Astrocyte of the cerebellum (primary cell): Measurements from ENCODE around the gene CEMIP.

ENCODE experiments used
- DNase-seq: peaks from one replicate; pipeline ENCODE4 v3.0.0-alpha.2; 2011; ENCODE audit warnings: low read depth
- H3K4me3 ChIP-seq: 2 replicates; pipeline ENCODE4 v1.5.1; 2011; ENCODE audit warnings: mild to moderate bottlenecking, low read depth, low read length, moderate library complexity
- in situ Hi-C: cut with HindIII; loops from 2 replicates; pipeline ENCODE4 v1.10.0; 2017; ENCODE audit warnings: low sequenced_read_pairs
- TF ChIP-seq, protein P1 (sequence below): IDR thresholded peaks from 2 replicates; pipeline ENCODE4 v1.5.1; 2012; ENCODE audit warnings: low read length, low read depth, moderate library complexity, mild to moderate bottlenecking; ENCODE audit errors: missing control alignments

Gene CEMIP

DNA sequence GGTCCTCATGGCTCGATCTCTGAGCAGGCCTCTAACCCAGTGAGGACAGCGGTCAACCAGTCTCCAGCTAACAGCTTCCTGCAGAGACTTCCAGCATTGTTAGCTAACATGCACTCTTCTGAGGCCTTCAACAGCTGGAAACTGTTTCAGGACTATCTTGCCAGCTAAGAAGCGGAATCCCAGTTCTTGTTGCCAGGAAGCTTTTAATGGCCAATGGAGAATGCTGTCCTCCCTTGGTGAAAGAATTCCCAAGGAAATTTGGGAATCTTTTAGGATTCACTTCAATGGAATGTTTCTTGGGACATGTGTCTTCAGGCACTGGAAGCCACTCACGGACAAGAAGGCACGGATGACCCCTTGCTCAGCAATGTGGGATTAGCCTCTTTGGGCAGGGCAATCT lies 91.7 kb downstream of the CEMIP start:
- no peak for DNase-seq
- TF ChIP-seq, protein P1, sequence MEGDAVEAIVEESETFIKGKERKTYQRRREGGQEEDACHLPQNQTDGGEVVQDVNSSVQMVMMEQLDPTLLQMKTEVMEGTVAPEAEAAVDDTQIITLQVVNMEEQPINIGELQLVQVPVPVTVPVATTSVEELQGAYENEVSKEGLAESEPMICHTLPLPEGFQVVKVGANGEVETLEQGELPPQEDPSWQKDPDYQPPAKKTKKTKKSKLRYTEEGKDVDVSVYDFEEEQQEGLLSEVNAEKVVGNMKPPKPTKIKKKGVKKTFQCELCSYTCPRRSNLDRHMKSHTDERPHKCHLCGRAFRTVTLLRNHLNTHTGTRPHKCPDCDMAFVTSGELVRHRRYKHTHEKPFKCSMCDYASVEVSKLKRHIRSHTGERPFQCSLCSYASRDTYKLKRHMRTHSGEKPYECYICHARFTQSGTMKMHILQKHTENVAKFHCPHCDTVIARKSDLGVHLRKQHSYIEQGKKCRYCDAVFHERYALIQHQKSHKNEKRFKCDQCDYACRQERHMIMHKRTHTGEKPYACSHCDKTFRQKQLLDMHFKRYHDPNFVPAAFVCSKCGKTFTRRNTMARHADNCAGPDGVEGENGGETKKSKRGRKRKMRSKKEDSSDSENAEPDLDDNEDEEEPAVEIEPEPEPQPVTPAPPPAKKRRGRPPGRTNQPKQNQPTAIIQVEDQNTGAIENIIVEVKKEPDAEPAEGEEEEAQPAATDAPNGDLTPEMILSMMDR, result no peak
- in situ Hi-C loops, result no loop called here

DNA sequence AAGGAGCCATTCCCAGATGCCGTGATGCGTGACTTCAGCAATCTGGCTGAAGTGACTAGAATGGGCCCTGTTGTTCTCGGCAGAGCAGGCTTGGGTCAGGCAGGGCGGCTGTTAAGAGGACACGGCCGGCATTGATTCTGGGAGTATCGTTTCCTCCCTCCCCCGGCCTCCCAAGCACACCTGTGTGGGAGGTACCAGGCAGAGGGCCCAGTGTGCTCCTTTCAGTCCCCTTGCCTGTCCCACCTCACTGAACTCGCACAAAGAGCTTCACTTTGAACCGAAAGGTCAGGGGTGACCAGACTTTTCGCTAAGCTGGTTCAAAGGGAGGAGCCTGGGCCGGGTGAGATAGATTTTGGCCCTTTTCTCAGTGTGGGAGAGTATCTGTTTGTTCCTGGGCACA lies 92.7 kb downstream of the CEMIP start:
- TF ChIP-seq, protein P1, result no peak
- no peak overlapping the region for H3K4me3 ChIP-seq
- in situ Hi-C loops, result no loop called here
- DNase-seq, result no peak

More for the DNA sequence above, 91.7 kb downstream of the CEMIP start:
- H3K4me3 ChIP-seq, result no peak overlapping the region

DNA sequence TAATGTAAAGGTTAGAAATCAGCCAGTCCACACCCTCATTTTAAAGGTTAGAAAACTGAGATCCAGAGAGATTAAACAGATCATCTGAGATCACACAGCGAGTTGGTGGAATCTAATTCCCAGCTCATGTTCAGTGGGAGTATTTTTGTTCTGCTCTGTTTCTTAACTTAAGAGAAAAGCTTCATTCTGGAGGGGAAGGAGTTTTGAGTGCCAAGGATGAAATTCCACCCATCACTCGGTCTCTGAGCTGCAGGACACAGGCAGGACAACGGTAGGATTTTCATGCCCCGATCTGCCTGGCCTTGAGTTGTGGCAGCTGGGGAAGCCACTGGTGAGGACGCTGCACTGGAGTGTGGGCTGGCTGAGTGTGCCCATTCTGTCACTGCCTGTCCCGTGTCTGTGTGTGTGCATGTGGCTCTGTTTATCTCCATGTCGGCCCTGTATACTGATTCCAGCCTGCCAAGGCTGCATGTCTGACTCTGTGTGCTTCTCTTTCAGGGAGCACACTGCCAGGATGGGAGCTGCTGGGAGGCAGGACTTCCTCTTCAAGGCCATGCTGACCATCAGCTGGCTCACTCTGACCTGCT lies 94.3 kb downstream of the CEMIP start:
- DNase-seq, result no peak
- TF ChIP-seq, protein P1, result no peak
- in situ Hi-C loops, result no loop called here
- H3K4me3 ChIP-seq, result no peak overlapping the region

DNA sequence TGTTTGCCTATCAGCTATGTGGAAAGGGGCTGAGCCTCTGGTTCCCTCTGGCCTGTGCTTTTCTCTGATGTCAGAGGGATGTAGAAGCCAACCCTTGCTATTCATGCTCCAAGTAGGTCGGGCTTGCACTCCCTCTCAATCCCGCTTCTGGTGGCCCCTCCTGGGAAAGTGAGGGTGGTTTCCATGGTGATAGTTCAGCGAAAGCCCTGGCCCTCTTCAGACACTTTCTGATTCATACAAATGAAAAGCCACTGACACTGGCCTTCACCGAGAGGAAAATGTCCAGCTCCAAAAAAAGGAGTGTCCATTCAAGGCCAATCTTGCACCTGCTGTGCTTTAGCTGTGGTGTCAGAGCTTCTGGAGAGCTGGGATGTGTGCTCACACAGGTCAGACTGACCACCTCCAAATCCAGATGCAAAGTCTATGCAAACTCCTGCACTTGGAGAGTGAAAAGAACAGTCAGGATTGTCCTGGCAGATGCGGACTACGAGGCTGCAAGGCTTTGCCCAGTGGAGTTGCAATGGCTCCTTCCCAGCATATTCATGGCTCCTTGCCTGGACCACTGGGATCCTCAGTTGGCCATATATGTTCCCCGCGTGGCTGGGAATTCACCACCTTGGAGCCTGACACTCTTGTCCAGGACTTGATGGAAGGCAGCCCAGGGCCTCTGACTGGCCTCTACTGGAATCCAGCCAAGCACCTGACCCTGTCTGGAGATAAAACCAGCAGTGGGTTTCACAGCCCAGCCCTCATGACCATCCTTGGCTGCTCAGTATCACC lies 96.6 kb downstream of the CEMIP start:
- TF ChIP-seq, protein P1, result no peak
- DNase-seq, result no peak
- in situ Hi-C loops, result no loop called here
- H3K4me3 ChIP-seq, result no peak overlapping the region

DNA sequence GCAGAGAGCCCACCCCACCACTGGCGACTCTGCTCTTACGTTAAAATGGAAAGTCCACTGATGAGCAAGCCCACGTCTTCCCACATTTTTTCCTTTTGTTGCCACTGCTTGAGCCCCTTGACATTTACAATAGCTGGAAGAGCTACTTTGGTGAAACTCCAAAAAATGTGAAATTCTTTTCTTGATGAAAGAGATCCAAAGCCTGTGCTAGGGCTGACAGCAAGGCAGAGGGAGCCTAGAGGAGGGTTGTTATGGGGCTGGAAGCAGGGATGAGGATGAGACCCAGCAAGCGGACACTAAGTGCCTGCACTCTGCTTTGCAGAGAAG lies 97.1 kb downstream of the CEMIP start:
- no peak overlapping the region for H3K4me3 ChIP-seq
- TF ChIP-seq, protein P1, result no peak
- no peak for DNase-seq
- in situ Hi-C loops, result no loop called here

DNA sequence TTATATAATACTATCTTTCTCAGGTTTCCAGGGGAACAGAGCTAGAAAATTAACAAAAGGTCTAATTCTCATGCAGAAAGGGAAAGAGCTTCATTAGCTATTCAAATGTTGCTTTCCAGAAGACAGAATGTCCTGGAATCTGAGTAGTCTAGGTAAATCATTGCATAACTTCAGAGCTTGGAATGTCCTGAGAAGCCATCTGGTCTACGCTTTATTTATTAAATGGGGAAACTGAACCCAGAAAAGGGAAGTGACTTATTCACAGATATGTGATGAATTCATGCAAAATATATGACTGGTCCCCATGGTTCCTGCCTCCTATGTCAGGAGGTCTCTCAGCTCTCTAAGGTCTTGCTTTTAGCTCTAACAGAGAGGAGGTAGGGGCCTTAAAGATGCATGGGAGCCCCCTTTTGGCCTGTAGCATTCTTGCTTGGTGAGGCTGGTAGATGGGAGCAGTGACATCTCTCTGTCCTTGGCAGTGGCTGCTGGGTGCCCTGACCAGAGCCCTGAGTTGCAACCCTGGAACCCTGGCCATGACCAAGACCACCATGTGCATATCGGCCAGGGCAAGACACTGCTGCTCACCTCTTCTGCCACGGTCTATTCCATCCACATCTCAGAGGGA lies 99.2 kb downstream of the CEMIP start:
- TF ChIP-seq, protein P1, result no peak
- H3K4me3 ChIP-seq, result no peak overlapping the region
- in situ Hi-C loops, result no loop called here
- no peak for DNase-seq
